Mesenchymal stem cell (in vitro differentiated cells and primary cell): ENCODE measurements around the gene COBL.

Source experiments
- DNase-seq: peaks from one replicate; pipeline ENCODE4 v3.0.0-alpha.2; 2013
- H2AFZ ChIP-seq: one replicate; pipeline ENCODE4 v1.6.1; 2013; ENCODE audit warnings: low read depth, mild to moderate bottlenecking, control low read depth, inconsistent platforms, low read length, moderate library complexity
- H2AK5ac ChIP-seq: 2 replicates; pipeline ENCODE4 v1.6.1; 2013; ENCODE audit warnings: low read length, moderate library complexity, mild to moderate bottlenecking, inconsistent platforms; ENCODE audit not compliant: severe bottlenecking
- H2BK120ac ChIP-seq: one replicate; pipeline ENCODE4 v1.6.1; 2013; ENCODE audit warnings: low read depth, mild to moderate bottlenecking, inconsistent platforms, low read length, moderate library complexity
- H2BK12ac ChIP-seq, 2 experiments: one replicate each; pipeline ENCODE4 v1.6.1; 2013; ENCODE audit warnings: inconsistent platforms in 2 of 2, low read length in 2 of 2, mild to moderate bottlenecking in 2 of 2, moderate library complexity in 2 of 2, control low read depth in 1 of 2
- H2BK15ac ChIP-seq: one replicate; pipeline ENCODE4 v1.6.1; 2013; ENCODE audit warnings: mild to moderate bottlenecking, low read depth, inconsistent platforms; ENCODE audit not compliant: poor library complexity, severe bottlenecking
- H2BK5ac ChIP-seq: 2 replicates; pipeline ENCODE4 v1.6.1; 2013; ENCODE audit warnings: low read depth, mild to moderate bottlenecking, low read length, control low read depth, inconsistent platforms; ENCODE audit not compliant: poor library complexity, severe bottlenecking
- H3K14ac ChIP-seq, 2 experiments: one replicate each; pipeline ENCODE4 v1.6.1; 2013; ENCODE audit warnings: inconsistent platforms in 2 of 2, low read length in 2 of 2, control low read depth in 1 of 2, mild to moderate bottlenecking in 1 of 2, moderate library complexity in 1 of 2
- H3K18ac ChIP-seq, 2 experiments: one replicate each; pipeline ENCODE4 v1.6.1; 2013; ENCODE audit warnings: inconsistent platforms in 2 of 2, low read length in 2 of 2, control low read depth in 1 of 2, low read depth in 1 of 2, mild to moderate bottlenecking in 1 of 2
- H3K23ac ChIP-seq, 2 experiments: one replicate each; pipeline ENCODE4 v1.6.1; 2013; ENCODE audit warnings: inconsistent platforms in 2 of 2, low read length in 2 of 2, mild to moderate bottlenecking in 2 of 2, moderate library complexity in 2 of 2, control low read depth in 1 of 2
- H3K27ac ChIP-seq: 2 replicates; pipeline ENCODE4 v1.5.1; 2013; ENCODE audit warnings: mild to moderate bottlenecking, moderate library complexity, low read length, control low read depth, inconsistent platforms; ENCODE audit not compliant: poor library complexity, severe bottlenecking
- H3K27me3 ChIP-seq, 2 experiments: 2 replicates each; pipeline versions ENCODE4 v1.6.1 to v1.7.0; 2013; ENCODE audit warnings: low read length in 2 of 2, mild to moderate bottlenecking in 2 of 2, moderate library complexity in 2 of 2, control low read depth in 1 of 2, inconsistent platforms in 1 of 2; ENCODE audit not compliant: control insufficient read depth in 1 of 2, insufficient read depth in 1 of 2
- H3K36me3 ChIP-seq, 2 experiments: 2 replicates each; pipeline versions ENCODE4 v1.6.1 to v1.7.0; 2013; ENCODE audit warnings: low read length in 2 of 2, control low read depth in 1 of 2, inconsistent platforms in 1 of 2, low read depth in 1 of 2, mild to moderate bottlenecking in 1 of 2; ENCODE audit not compliant: insufficient read depth in 2 of 2, control insufficient read depth in 1 of 2
- H3K4ac ChIP-seq, 2 experiments: one replicate each; pipeline ENCODE4 v1.6.1; 2013; ENCODE audit warnings: inconsistent platforms in 2 of 2, low read length in 2 of 2, mild to moderate bottlenecking in 2 of 2, moderate library complexity in 2 of 2, control low read depth in 1 of 2, low read depth in 1 of 2
- H3K4me1 ChIP-seq: 2 replicates; pipeline ENCODE4 v1.6.1; 2013; ENCODE audit warnings: low read depth, low read length, control low read depth; ENCODE audit not compliant: control insufficient read depth, insufficient read depth
- H3K4me2 ChIP-seq: 2 replicates; pipeline ENCODE4 v1.6.1; 2013; ENCODE audit warnings: low read length, mild to moderate bottlenecking, inconsistent platforms; ENCODE audit not compliant: poor library complexity, severe bottlenecking
- H3K4me3 ChIP-seq, 2 experiments: 2 replicates each; pipeline versions ENCODE4 v1.5.1 to v1.7.0; 2013; ENCODE audit warnings: low read length in 2 of 2, mild to moderate bottlenecking in 2 of 2, control low read depth in 1 of 2, low read depth in 1 of 2; ENCODE audit not compliant: insufficient read depth in 1 of 2
- H3K79me1 ChIP-seq: replicated peaks from 2 replicates; pipeline ENCODE4 v1.6.1; 2013; ENCODE audit warnings: mild to moderate bottlenecking, control low read depth, low read length, inconsistent platforms; ENCODE audit not compliant: poor library complexity, severe bottlenecking
- H3K9ac ChIP-seq: 2 replicates; pipeline ENCODE4 v1.7.0; 2013; ENCODE audit warnings: mild to moderate bottlenecking, low read length, moderate library complexity
- H3K9me3 ChIP-seq: 2 replicates; pipeline ENCODE4 v1.7.0; 2013; ENCODE audit warnings: mild to moderate bottlenecking, low read length; ENCODE audit not compliant: control insufficient read depth
- H4K8ac ChIP-seq: one replicate; pipeline ENCODE4 v1.6.1; 2013; ENCODE audit warnings: inconsistent platforms, mild to moderate bottlenecking, low read length, moderate library complexity
- H4K91ac ChIP-seq: one replicate; pipeline ENCODE4 v1.6.1; 2013; ENCODE audit warnings: mild to moderate bottlenecking, low read length, inconsistent platforms
- WGBS: methylation state at CpG from one replicate; pipeline ENCODE4 v1.1.7; 2013; ENCODE audit warnings: mixed read lengths; 5-methylcytosine and 5-hydroxymethylcytosine counted together

Gene COBL

DNA sequence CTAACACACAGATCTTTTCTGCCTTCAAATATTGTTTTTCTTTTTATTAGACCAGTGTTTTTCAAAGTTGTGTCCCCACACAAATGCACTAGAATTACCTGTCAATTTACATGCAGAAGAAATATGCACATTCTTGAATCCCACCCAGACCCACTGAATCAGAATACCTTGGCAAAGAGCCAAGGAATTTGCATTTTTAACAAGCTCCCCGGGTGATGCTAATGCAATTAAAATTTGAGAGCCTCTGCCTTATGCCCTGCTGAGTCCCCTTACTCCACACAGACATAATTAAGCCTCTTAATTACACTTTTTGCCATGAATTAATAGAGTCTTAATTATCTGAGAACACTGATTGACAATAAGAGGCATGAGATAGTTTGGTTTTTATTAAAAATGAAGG is 332.8 kb downstream of the COBL start:
- Histone ChIP-seq H3K23ac (no peak overlapping the region), H3K9ac (no peak overlapping the region), H3K4me3 (no peak overlapping the region), H2BK15ac (no peak overlapping the region), H3K4me1 (no peaks in the 10 kb centered on the region), H3K14ac (no peak overlapping the region), H2BK12ac (no peak overlapping the region), H2BK5ac (no peak overlapping the region), H3K4me2 (no peak overlapping the region), H3K79me1 (no peaks in the 10 kb centered on the region), H3K27ac (no peak overlapping the region), H4K8ac (no peak overlapping the region), H3K18ac (no peak overlapping the region), H4K91ac (no peak overlapping the region), H2AK5ac (no peak overlapping the region), H3K4ac (no peak overlapping the region), H3K9me3 (no peaks in the 10 kb centered on the region), H3K27me3 (no peaks in the 10 kb centered on the region), H3K36me3 (no peaks in the 10 kb centered on the region), H2AFZ (no peak overlapping the region), H2BK120ac (no peak overlapping the region)
- no peak for DNase-seq
- WGBS: 18% methylated on average over 1 of the region's 1 CpG

DNA sequence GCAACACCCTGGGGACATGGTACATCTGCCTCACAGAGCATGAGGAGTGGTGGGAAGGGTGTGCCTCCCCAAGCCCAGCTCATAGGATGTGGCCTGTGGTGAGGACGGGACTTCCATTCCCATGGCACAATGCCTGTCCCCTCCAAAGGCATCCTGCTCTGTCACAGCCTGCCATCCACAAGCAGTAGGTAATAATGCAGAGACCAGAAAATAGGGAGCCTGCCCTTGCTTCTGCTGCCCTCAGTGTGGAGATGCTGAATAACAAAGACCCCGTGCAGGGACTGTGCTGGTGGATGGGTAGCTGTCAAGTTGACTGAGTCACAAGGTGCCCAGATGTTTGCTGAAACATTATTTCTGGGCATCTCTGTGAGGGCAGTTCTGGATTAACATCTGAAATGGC is 334.0 kb downstream of the COBL start:
- H2AFZ ChIP-seq: no peak overlapping the region
- H3K14ac ChIP-seq: no peak overlapping the region
- H3K27ac ChIP-seq: no peak overlapping the region
- H2BK15ac ChIP-seq: no peak overlapping the region
- H2BK120ac ChIP-seq: no peak overlapping the region
- no peak overlapping the region for H3K4me3 ChIP-seq
- H3K4me1 ChIP-seq: no peaks in the 10 kb centered on the region
- WGBS: 48% methylated on average over 2 of the region's 2 CpGs
- no peak overlapping the region for H3K18ac ChIP-seq
- H3K36me3 ChIP-seq: no peaks in the 10 kb centered on the region
- no peaks in the 10 kb centered on the region for H3K9me3 ChIP-seq
- no peak overlapping the region for H3K9ac ChIP-seq
- H3K4me2 ChIP-seq: no peak overlapping the region
- no peaks in the 10 kb centered on the region for H3K79me1 ChIP-seq
- H3K4ac ChIP-seq: no peak overlapping the region
- H4K8ac ChIP-seq: no peak overlapping the region
- H3K27me3 ChIP-seq: no peaks in the 10 kb centered on the region
- no peak overlapping the region for H3K23ac ChIP-seq
- no peak overlapping the region for H2BK12ac ChIP-seq
- H2AK5ac ChIP-seq: no peak overlapping the region
- no peak overlapping the region for H2BK5ac ChIP-seq
- DNase-seq: no peak
- no peak overlapping the region for H4K91ac ChIP-seq

DNA sequence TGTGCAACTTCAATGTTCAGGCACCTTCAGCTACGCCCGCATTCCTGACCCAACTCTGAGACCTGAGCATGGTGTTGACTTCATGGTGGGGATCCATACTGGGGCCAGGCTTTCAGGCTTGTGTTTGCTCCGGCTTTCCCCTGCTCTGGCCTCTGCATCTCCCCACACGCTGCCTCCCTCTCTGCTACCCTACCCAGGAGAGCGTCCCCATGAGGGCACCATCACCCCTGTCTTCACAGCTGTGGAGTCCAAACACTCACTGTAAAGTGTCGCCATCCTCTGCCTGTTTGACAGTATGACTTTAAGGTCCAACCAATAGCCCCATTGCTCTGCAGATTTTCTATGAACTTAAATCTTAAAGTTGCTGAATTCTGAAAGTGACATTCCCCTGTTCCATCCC is 334.9 kb downstream of the COBL start:
- H2BK120ac ChIP-seq: no peak overlapping the region
- no peak overlapping the region for H2AK5ac ChIP-seq
- H3K79me1 ChIP-seq: no peaks in the 10 kb centered on the region
- no peak overlapping the region for H3K18ac ChIP-seq
- no peaks in the 10 kb centered on the region for H3K36me3 ChIP-seq
- H3K4ac ChIP-seq: no peak overlapping the region
- H3K9me3 ChIP-seq: peaks cover 6% of the 10 kb centered on the region
- H3K27me3 ChIP-seq: no peaks in the 10 kb centered on the region
- H3K4me2 ChIP-seq: no peak overlapping the region
- 79% methylated on average over 6 of the region's 6 CpGs for WGBS
- no peak overlapping the region for H4K8ac ChIP-seq
- no peak overlapping the region for H3K4me3 ChIP-seq
- no peaks in the 10 kb centered on the region for H3K4me1 ChIP-seq
- DNase-seq: no peak
- no peak overlapping the region for H3K27ac ChIP-seq
- H3K9ac ChIP-seq: no peak overlapping the region
- H2BK15ac ChIP-seq: no peak overlapping the region
- H2AFZ ChIP-seq: no peak overlapping the region
- H3K14ac ChIP-seq: no peak overlapping the region
- H4K91ac ChIP-seq: no peak overlapping the region
- no peak overlapping the region for H2BK12ac ChIP-seq
- H3K23ac ChIP-seq: no peak overlapping the region
- no peak overlapping the region for H2BK5ac ChIP-seq

DNA sequence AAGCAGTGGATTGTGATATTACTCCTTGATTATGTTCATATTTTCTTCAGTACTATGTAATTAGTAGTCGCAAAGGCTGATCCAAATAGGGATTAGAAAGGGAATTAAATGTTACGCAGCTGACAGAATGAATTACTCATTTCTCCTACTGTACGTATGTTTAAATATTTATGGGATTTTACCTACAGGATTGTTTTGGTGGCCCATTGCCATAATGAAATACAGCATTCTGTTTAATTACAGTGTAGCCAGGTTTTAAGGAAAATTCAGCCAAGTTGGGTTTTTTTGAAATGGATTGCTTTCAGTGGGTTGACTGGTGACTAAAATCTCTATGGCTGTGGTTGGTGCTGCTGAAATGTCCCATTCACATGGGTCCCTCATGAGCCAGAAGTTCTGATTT is 336.2 kb downstream of the COBL start:
- Histone ChIP-seq H3K9ac (no peak overlapping the region), H3K4me3 (no peak overlapping the region), H3K14ac (no peak overlapping the region), H2BK12ac (no peak overlapping the region), H2AFZ (no peak overlapping the region), H2BK15ac (no peak overlapping the region), H3K9me3 (peaks cover 16% of the 10 kb centered on the region), H3K27me3 (no peaks in the 10 kb centered on the region), H3K4me2 (no peak overlapping the region), H2BK120ac (no peak overlapping the region), H2AK5ac (no peak overlapping the region), H3K4ac (no peak overlapping the region), H4K91ac (no peak overlapping the region), H3K18ac (no peak overlapping the region), H4K8ac (no peak overlapping the region), H3K4me1 (no peaks in the 10 kb centered on the region), H3K36me3 (no peaks in the 10 kb centered on the region), H3K27ac (no peak overlapping the region), H3K23ac (no peak overlapping the region), H3K79me1 (no peaks in the 10 kb centered on the region), H2BK5ac (no peak overlapping the region)
- no peak for DNase-seq
- 100% methylated on average over 2 of the region's 3 CpGs for WGBS
